ENCODE results near the gene HOXD11. TPM values are rescaled to one million over a fixed set of nuclear protein-coding genes. Genes with fewer than 3 reads are reported as not detected.

Gene HOXD11
- total and polyA plus RNA-seq, 2 of the 13 experiments (the other 11 are each of a cell fraction or from before 2014, with no cell fraction given): not detected

DNA sequence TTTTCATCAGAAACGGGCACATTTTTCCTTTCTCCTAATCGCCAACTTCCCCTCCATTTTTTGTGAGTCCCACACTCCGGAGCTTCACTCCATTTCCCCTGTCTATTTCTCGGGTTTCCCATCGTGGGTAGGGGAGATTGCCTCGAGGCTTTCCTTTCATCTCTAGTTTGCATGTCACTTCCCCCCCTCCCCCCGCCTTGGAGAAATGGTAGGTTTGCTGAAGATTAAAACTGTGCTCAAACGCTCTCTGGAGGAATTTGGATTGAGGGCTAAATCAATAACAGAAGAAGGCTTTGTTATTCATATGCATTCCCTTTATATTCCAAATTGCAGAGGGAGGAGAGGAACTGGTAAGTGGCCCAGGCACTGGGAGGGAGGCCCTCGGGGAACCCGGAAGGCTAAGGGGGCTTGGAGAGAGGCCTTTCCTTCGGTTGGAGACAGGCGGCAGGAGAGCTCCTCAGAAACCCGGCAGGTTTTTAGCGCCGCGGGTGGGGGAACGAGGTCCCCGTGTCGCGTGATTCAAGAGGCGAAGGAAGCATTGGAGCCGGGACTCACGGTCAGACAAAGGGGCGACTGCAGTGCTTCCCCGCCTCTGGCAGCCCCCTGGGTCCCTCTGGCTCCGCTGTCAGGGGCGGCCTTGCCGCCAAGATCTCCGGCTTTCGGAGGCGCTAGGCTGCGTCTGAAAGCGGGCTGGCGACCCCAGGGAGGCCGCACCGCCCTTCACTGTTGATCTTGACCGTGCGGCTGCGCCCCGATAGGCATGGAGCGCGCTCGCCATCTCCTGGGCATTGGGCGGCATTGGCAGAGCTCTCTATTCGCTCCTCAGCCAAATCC, 9.9 kb upstream of the HOXD11 start (continued):
- TF ChIP-seq ZMYM4 (CRISPR knock-in tag; IDR thresholded peaks at IDR 0.05) (peak; percentile 35; the same call in 1 of the 2 replicates), KAT8 (CRISPR knock-in tag; IDR thresholded peaks at IDR 0.05) (no peak), SCMH1 (CRISPR knock-in tag; IDR thresholded peaks at IDR 0.05; ENCODE audit: borderline replicate concordance) (no peak), HOXD1 (CRISPR knock-in tag; IDR thresholded peaks at IDR 0.05) (no peak), RARA (CRISPR knock-in tag; IDR thresholded peaks at IDR 0.05) (peak; percentile 33; the same call in 1 of the 2 replicates), FOXO1 (CRISPR knock-in tag; IDR thresholded peaks at IDR 0.05) (peak; percentile 60), MXI1 (IDR thresholded peaks at IDR 0.05; ENCODE audit: borderline replicate concordance, low read depth, low read length) (0 out of 3 replicates have a peak, but pooled peaks have one; percentile 30), MAFF (IDR thresholded peaks at IDR 0.05; ENCODE audit: low read depth, low read length) (no peak), ZFP36 (IDR thresholded peaks at IDR 0.05; ENCODE audit: borderline replicate concordance, low read depth, low read length, partially characterized antibody) (peak; percentile 64), SAFB2 (CRISPR knock-in tag; IDR thresholded peaks at IDR 0.05; ENCODE audit: borderline replicate concordance, low read depth) (no peak), HMGA1 (CRISPR knock-in tag; conservative IDR thresholded peaks at IDR 0.05) (no peak), ZNF83 (CRISPR knock-in tag; IDR thresholded peaks at IDR 0.05; ENCODE audit: borderline replicate concordance) (no peak), RFX3 (CRISPR knock-in tag; IDR thresholded peaks at IDR 0.05) (0 out of 2 replicates have a peak, but pooled peaks have one; percentile 14), PHF5A (CRISPR knock-in tag; IDR thresholded peaks at IDR 0.05; ENCODE audit: low read depth, unreplicated experiment) (no peak), NFKB2 (CRISPR knock-in tag; IDR thresholded peaks at IDR 0.05; ENCODE audit: borderline replicate concordance) (peak; percentile 38; the same call in 1 of the 2 replicates), ASH2L (IDR thresholded peaks at IDR 0.05; ENCODE audit: insufficient read length, low read depth, low read length) (no peak)
- TF ChIP-seq, protein P1, sequence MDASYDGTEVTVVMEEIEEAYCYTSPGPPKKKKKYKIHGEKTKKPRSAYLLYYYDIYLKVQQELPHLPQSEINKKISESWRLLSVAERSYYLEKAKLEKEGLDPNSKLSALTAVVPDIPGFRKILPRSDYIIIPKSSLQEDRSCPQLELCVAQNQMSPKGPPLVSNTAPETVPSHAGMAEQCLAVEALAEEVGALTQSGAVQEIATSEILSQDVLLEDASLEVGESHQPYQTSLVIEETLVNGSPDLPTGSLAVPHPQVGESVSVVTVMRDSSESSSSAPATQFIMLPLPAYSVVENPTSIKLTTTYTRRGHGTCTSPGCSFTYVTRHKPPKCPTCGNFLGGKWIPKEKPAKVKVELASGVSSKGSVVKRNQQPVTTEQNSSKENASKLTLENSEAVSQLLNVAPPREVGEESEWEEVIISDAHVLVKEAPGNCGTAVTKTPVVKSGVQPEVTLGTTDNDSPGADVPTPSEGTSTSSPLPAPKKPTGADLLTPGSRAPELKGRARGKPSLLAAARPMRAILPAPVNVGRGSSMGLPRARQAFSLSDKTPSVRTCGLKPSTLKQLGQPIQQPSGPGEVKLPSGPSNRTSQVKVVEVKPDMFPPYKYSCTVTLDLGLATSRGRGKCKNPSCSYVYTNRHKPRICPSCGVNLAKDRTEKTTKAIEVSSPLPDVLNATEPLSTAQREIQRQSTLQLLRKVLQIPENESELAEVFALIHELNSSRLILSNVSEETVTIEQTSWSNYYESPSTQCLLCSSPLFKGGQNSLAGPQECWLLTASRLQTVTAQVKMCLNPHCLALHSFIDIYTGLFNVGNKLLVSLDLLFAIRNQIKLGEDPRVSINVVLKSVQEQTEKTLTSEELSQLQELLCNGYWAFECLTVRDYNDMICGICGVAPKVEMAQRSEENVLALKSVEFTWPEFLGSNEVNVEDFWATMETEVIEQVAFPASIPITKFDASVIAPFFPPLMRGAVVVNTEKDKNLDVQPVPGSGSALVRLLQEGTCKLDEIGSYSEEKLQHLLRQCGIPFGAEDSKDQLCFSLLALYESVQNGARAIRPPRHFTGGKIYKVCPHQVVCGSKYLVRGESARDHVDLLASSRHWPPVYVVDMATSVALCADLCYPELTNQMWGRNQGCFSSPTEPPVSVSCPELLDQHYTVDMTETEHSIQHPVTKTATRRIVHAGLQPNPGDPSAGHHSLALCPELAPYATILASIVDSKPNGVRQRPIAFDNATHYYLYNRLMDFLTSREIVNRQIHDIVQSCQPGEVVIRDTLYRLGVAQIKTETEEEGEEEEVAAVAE (CRISPR knock-in tag; IDR thresholded peaks at IDR 0.05; ENCODE audit: borderline replicate concordance): 0 out of 2 replicates have a peak, but pooled peaks have one; percentile 27
- TF ChIP-seq, protein P2, sequence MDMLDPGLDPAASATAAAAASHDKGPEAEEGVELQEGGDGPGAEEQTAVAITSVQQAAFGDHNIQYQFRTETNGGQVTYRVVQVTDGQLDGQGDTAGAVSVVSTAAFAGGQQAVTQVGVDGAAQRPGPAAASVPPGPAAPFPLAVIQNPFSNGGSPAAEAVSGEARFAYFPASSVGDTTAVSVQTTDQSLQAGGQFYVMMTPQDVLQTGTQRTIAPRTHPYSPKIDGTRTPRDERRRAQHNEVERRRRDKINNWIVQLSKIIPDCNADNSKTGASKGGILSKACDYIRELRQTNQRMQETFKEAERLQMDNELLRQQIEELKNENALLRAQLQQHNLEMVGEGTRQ (IDR thresholded peaks at IDR 0.05; ENCODE audit: low read depth, low read length): no peak
- TF ChIP-seq, protein P2 (CRISPR knock-in tag; IDR thresholded peaks at IDR 0.05; ENCODE audit: borderline replicate concordance): 0 out of 2 replicates have a peak, but pooled peaks have one; percentile 23
- TF ChIP-seq, protein P3, sequence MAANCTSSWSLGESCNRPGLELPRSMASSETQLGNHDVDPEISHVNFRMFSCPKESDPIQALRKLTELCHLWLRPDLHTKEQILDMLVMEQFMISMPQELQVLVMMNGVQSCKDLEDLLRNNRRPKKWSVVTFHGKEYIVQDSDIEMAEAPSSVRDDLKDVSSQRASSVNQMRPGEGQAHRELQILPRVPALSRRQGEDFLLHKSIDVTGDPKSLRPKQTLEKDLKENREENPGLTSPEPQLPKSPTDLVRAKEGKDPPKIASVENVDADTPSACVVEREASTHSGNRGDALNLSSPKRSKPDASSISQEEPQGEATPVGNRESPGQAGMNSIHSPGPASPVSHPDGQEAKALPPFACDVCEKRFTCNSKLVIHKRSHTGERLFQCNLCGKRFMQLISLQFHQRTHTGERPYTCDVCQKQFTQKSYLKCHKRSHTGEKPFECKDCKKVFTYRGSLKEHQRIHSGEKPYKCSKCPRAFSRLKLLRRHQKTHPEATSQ (CRISPR knock-in tag; IDR thresholded peaks at IDR 0.05; ENCODE audit: borderline replicate concordance): no peak
